Occipital lobe (tissue), 2 donors: ENCODE results near the gene DNAAF5. TPM values are rescaled to one million over a fixed set of nuclear protein-coding genes. Genes with fewer than 3 reads are reported as not detected.
"Not testable (repeated sequence)": the region's sequence is repeated elsewhere in the genome, so short reads cannot be mapped to it uniquely, and the experiment has no call there.

Source experiments
- DNase-seq: peaks from one replicate; lab custom pipeline; 2025; lab: John Stamatoyannopoulos, UW
- total RNA-seq: library from RNA; depleted of rRNA; stranded (reverse); fragments of >200 nt; gene quantifications from one replicate; pipeline ENCODE4 v1.2.3, GENCODE V29; 2014

Gene DNAAF5
- total RNA-seq, 1 donor from 2014 or later, result 7.0 TPM

GRCh38 chr7:781186-781849 lies 54.8 kb downstream of the DNAAF5 start:
- no peak for DNase-seq

GRCh38 chr7:781936-782529 lies 55.5 kb downstream of the DNAAF5 start:
- DNase-seq, result no peak

GRCh38 chr7:782718-783449 lies 56.4 kb downstream of the DNAAF5 start:
- DNase-seq, result no peak

GRCh38 chr7:783556-784490 lies 57.3 kb downstream of the DNAAF5 start:
- DNase-seq, result no peak

- DNase-seq, result no peak
These were observed 58.5 kb downstream of the DNAAF5 start for GRCh38 chr7:784971-785370.

- no peak for DNase-seq
These were observed 58.9 kb downstream of the DNAAF5 start for GRCh38 chr7:785416-785815.

- no peak for DNase-seq
These were observed 60.2 kb downstream of the DNAAF5 start for GRCh38 chr7:786472-787255.

GRCh38 chr7:787332-788240 lies 61.1 kb downstream of the DNAAF5 start:
- no peak for DNase-seq

GRCh38 chr7:791519-791918 lies 65.0 kb downstream of the DNAAF5 start:
- no peak for DNase-seq

GRCh38 chr7:794207-794606 lies 67.7 kb downstream of the DNAAF5 start:
- no peak for DNase-seq

- DNase-seq, result no peak
These were observed 68.3 kb downstream of the DNAAF5 start for GRCh38 chr7:794671-795329.

GRCh38 chr7:796434-797169 lies 70.1 kb downstream of the DNAAF5 start:
- not testable (repeated sequence) for DNase-seq

GRCh38 chr7:798921-799470 lies 72.5 kb downstream of the DNAAF5 start:
- no peak for DNase-seq

- no peak for DNase-seq
These were observed 74.2 kb downstream of the DNAAF5 start for GRCh38 chr7:800692-801091.

- not testable (repeated sequence) for DNase-seq
These were observed 74.9 kb downstream of the DNAAF5 start for GRCh38 chr7:801351-801750.

- DNase-seq, result no peak
These were observed 75.5 kb downstream of the DNAAF5 start for GRCh38 chr7:801940-802381.

- no peak for DNase-seq
These were observed 76.2 kb downstream of the DNAAF5 start for GRCh38 chr7:802500-803242.
